Astrocyte of the cerebellum (primary cell): ENCODE measurements around the gene IRF2BP2.
"Not testable (repeated sequence)": the region's sequence is repeated elsewhere in the genome, so short reads cannot be mapped to it uniquely, and the experiment has no call there.

Experiments
- DNase-seq: peaks from one replicate; pipeline ENCODE4 v3.0.0-alpha.2; 2011; ENCODE audit warnings: low read depth
- H3K4me3 ChIP-seq: 2 replicates; pipeline ENCODE4 v1.5.1; 2011; ENCODE audit warnings: mild to moderate bottlenecking, low read depth, low read length, moderate library complexity
- CTCF ChIP-seq: IDR thresholded peaks from 2 replicates; pipeline ENCODE4 v1.5.1; 2012; ENCODE audit warnings: low read length, low read depth, moderate library complexity, mild to moderate bottlenecking; ENCODE audit errors: missing control alignments
- in situ Hi-C: cut with HindIII; loops from 2 replicates; pipeline ENCODE4 v1.10.0; 2017; ENCODE audit warnings: low sequenced_read_pairs

IRF2BP2 gene

GRCh38 chr1:234597894-234598293 lies 12.1 kb downstream of the IRF2BP2 start:
- TF ChIP-seq CTCF: peak; percentile 60
- in situ Hi-C loops: no loop called here
- H3K4me3 ChIP-seq: no peak overlapping the region
- no peak for DNase-seq

GRCh38 chr1:234595899-234596298 lies 14.1 kb downstream of the IRF2BP2 start:
- no peak for TF ChIP-seq CTCF
- H3K4me3 ChIP-seq: no peak overlapping the region
- no peak for DNase-seq
- in situ Hi-C loops: no loop called here

GRCh38 chr1:234594575-234594974 lies 15.4 kb downstream of the IRF2BP2 start:
- DNase-seq, H3K4me3 ChIP-seq, in situ Hi-C loops: not testable (repeated sequence)

- in situ Hi-C loops: no loop called here
- no peak for TF ChIP-seq CTCF
- no peak for DNase-seq
- H3K4me3 ChIP-seq: no peak overlapping the region
Measured at GRCh38 chr1:234593771-234594504, 16.0 kb downstream of the IRF2BP2 start.

- no peak for TF ChIP-seq CTCF
- DNase-seq: no peak
- in situ Hi-C loops: no loop called here
- no peak overlapping the region for H3K4me3 ChIP-seq
Measured at GRCh38 chr1:234593109-234593508, 16.9 kb downstream of the IRF2BP2 start.

GRCh38 chr1:234592240-234592639 lies 17.7 kb downstream of the IRF2BP2 start:
- no peak overlapping the region for H3K4me3 ChIP-seq
- in situ Hi-C loops: no loop called here
- no peak for TF ChIP-seq CTCF
- DNase-seq: no peak

GRCh38 chr1:234591131-234591530 lies 18.8 kb downstream of the IRF2BP2 start:
- DNase-seq: no peak
- in situ Hi-C loops: no loop called here
- TF ChIP-seq CTCF: no peak
- no peak overlapping the region for H3K4me3 ChIP-seq
